ENCODE measurements around the gene SREBF1.

- TF ChIP-seq POLR2A (IDR thresholded peaks at IDR 0.05; ENCODE audit: low read length) (no peak), GATA1 (IDR thresholded peaks at IDR 0.05; ENCODE audit: low read depth, low read length) (no peak)
These were observed 54.2 kb downstream of the SREBF1 start for GRCh38 chr17:17782523-17783115.

All from erythroblast (primary cell).